Left cardiac atrium (tissue), 4 donors: ENCODE results near the gene WIPF2. TPM values are rescaled to one million over a fixed set of nuclear protein-coding genes. Genes with fewer than 3 reads are reported as not detected.
A peak's percentile ranks its signal among the peaks of the same experiment; 100 is the strongest.

ENCODE experiments used
- ATAC-seq, 2 donors: fragments of 200-7000 bp; cut with Tn5 transposase; one replicate each; pipeline ENCODE4 v1.9.1; 2020; ENCODE audit warnings: mild to moderate bottlenecking in 2 of 2, moderate library complexity in 2 of 2
- DNase-seq: peaks from one replicate; pipeline ENCODE4 v3.0.0-alpha.2; 2020
- intact Hi-C, 2 donors: fragments of 100-400 bp; cut with DNase I; formaldehyde crosslinking; loops; one replicate each; pipeline versions ENCODE4 v1.14.1 to v1.15.1; 2022 to 2023
- total RNA-seq, 2 donors: library from RNA; stranded (reverse); fragmentation: NEBNext Ultra II Directional; extraction: Animal tissue kit (Norgen Biotek cat#: 25700); gene quantifications; one replicate each; pipeline ENCODE4 v1.2.1, GENCODE V29; 2021
- donor health status: DM: no; HTN: yes; CAD: no.
- donor health status: DM: no; HTN: yes; CAD: no; lungs with severe emphysema.
- donor health status: DM: yes; HTN: yes; CAD: no.
- donor health status: Dilated cardiomyopathy.

Gene WIPF2
- total RNA-seq, 2 donors from 2014 or later = 13.9 to 14.4 TPM

GRCh38 chr17:40317345-40317873 lies 98.3 kb downstream of the WIPF2 start:
- intact Hi-C loops = no loop called here
- DNase-seq = peak; percentile 70
- peak; percentile 13 to 26 for ATAC-seq

- ATAC-seq = peak; percentile 90 to 91
- intact Hi-C loops = no loop called here
Measured at GRCh38 chr17:40317880-40318829, 99.1 kb downstream of the WIPF2 start.

GRCh38 chr17:40318830-40319391 lies 99.8 kb downstream of the WIPF2 start:
- no peak for ATAC-seq
- no peak for DNase-seq
- intact Hi-C loops = no loop called here

More at GRCh38 chr17:40317880-40318829, 99.1 kb downstream of the WIPF2 start:
- DNase-seq = peak; percentile 97

GRCh38 chr17:40319651-40320540 lies 100.8 kb downstream of the WIPF2 start:
- intact Hi-C loops = no loop called here
- ATAC-seq (no peak), DNase-seq (no peak)

GRCh38 chr17:40320756-40321523 lies 101.8 kb downstream of the WIPF2 start:
- peak; percentile 7 to 23 for ATAC-seq
- intact Hi-C loops = no loop called here
- peak; percentile 85 for DNase-seq

- no peak for DNase-seq
- intact Hi-C loops = no loop called here
- ATAC-seq = no peak
Measured at GRCh38 chr17:40321524-40321929, 102.4 kb downstream of the WIPF2 start.

GRCh38 chr17:40321961-40322357 lies 102.9 kb downstream of the WIPF2 start:
- intact Hi-C loops = no loop called here
- ATAC-seq (peak in 1 of 2 donors; percentile 13), DNase-seq (peak; percentile 78)

- intact Hi-C loops = no loop called here
- ATAC-seq (peak; percentile 7 to 8), DNase-seq (peak; percentile 86)
Measured at GRCh38 chr17:40322358-40323315, 103.5 kb downstream of the WIPF2 start.

GRCh38 chr17:40323391-40324381 lies 104.6 kb downstream of the WIPF2 start:
- intact Hi-C loops = no loop called here
- ATAC-seq = peak; percentile 5 to 33
- peak; percentile 94 for DNase-seq

- DNase-seq (peak; percentile 23), ATAC-seq (no peak)
- intact Hi-C loops = no loop called here
Measured at GRCh38 chr17:40325156-40326013, 106.3 kb downstream of the WIPF2 start.

- DNase-seq = no peak
- intact Hi-C loops = no loop called here
- ATAC-seq = no peak
Measured at GRCh38 chr17:40326014-40326831, 107.1 kb downstream of the WIPF2 start.

GRCh38 chr17:40326832-40327199 lies 107.7 kb downstream of the WIPF2 start:
- ATAC-seq = no peak
- intact Hi-C loops = no loop called here
- no peak for DNase-seq

- DNase-seq = no peak
- intact Hi-C loops = no loop called here
- ATAC-seq = no peak
Measured at GRCh38 chr17:40327244-40327729, 108.2 kb downstream of the WIPF2 start.

- ATAC-seq = peak in 1 of 2 donors; percentile 4
- intact Hi-C loops = no loop called here
- peak; percentile 81 for DNase-seq
Measured at GRCh38 chr17:40327735-40328385, 108.8 kb downstream of the WIPF2 start.
